GM19193 (cell line): ENCODE data around the gene KCNK17.

Experiments
- POLR2A ChIP-seq: IDR thresholded peaks from 4 replicates; pipeline ENCODE4 v1.6.1; 2011; ENCODE audit not compliant: insufficient read depth, insufficient read length; ENCODE audit errors: extremely low read depth

KCNK17 gene

GRCh38 chr6:39342692-39343395 lies 28.6 kb upstream of the KCNK17 start:
- no peak for TF ChIP-seq POLR2A

GRCh38 chr6:39341937-39342336 lies 27.7 kb upstream of the KCNK17 start:
- TF ChIP-seq POLR2A = no peak

GRCh38 chr6:39341352-39341751 lies 27.1 kb upstream of the KCNK17 start:
- no peak for TF ChIP-seq POLR2A

- no peak for TF ChIP-seq POLR2A
Measured at GRCh38 chr6:39339868-39340550, 25.8 kb upstream of the KCNK17 start.

GRCh38 chr6:39339096-39339867 lies 25.1 kb upstream of the KCNK17 start:
- TF ChIP-seq POLR2A = no peak

- TF ChIP-seq POLR2A = no peak
Measured at GRCh38 chr6:39338397-39338796, 24.2 kb upstream of the KCNK17 start.

GRCh38 chr6:39335780-39336545 lies 21.7 kb upstream of the KCNK17 start:
- no peak for TF ChIP-seq POLR2A

GRCh38 chr6:39333644-39334438 lies 19.6 kb upstream of the KCNK17 start:
- TF ChIP-seq POLR2A = no peak

GRCh38 chr6:39330476-39330875 lies 16.3 kb upstream of the KCNK17 start:
- no peak for TF ChIP-seq POLR2A

- no peak for TF ChIP-seq POLR2A
Measured at GRCh38 chr6:39330057-39330456, 15.8 kb upstream of the KCNK17 start.

- no peak for TF ChIP-seq POLR2A
Measured at GRCh38 chr6:39328066-39328465, 13.8 kb upstream of the KCNK17 start.

GRCh38 chr6:39327507-39327906 lies 13.3 kb upstream of the KCNK17 start:
- no peak for TF ChIP-seq POLR2A

- TF ChIP-seq POLR2A = no peak
Measured at GRCh38 chr6:39322306-39322850, 8.2 kb upstream of the KCNK17 start, which contains the start of gene KCNK16. Gene KCNK16, minus strand, starts transcription at chr6:39322702. Its CDS starts 162 bp downstream, at chr6:39322540.

- TF ChIP-seq POLR2A = no peak
Measured at GRCh38 chr6:39321761-39322160, 7.5 kb upstream of the KCNK17 start.

- no peak for TF ChIP-seq POLR2A
Measured at GRCh38 chr6:39320363-39320984, 6.3 kb upstream of the KCNK17 start.
